ENCODE results near the gene DGKI.

The DGKI gene

DNA sequence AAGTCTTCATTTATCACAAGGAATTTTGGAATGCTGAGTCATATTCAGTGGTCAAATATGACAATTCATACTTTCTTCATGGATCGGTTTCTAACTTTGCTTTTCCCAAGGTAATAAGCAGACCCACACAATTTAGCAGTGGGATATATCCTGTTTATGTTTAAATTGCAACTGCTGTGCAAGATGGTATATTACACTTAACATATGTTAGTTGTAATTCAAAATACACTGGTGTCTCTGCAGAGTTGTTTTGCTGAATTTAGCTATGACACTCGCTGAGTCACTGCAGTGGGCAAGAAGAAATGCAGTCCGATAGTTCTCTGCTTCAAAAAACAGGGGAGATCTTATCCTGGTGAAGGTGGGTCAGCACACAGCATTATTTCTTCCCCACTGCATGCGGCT is 308.4 kb downstream of the DGKI start:
- H3K27ac ChIP-seq (ENCODE audit: low read depth, low read length) = no peak overlapping the region
- H3K27me3 ChIP-seq (ENCODE audit: control insufficient read depth, low read length) = no peaks in the 10 kb centered on the region
- TF ChIP-seq, protein P1, sequence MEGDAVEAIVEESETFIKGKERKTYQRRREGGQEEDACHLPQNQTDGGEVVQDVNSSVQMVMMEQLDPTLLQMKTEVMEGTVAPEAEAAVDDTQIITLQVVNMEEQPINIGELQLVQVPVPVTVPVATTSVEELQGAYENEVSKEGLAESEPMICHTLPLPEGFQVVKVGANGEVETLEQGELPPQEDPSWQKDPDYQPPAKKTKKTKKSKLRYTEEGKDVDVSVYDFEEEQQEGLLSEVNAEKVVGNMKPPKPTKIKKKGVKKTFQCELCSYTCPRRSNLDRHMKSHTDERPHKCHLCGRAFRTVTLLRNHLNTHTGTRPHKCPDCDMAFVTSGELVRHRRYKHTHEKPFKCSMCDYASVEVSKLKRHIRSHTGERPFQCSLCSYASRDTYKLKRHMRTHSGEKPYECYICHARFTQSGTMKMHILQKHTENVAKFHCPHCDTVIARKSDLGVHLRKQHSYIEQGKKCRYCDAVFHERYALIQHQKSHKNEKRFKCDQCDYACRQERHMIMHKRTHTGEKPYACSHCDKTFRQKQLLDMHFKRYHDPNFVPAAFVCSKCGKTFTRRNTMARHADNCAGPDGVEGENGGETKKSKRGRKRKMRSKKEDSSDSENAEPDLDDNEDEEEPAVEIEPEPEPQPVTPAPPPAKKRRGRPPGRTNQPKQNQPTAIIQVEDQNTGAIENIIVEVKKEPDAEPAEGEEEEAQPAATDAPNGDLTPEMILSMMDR (IDR thresholded peaks at IDR 0.05; ENCODE audit: low read depth, low read length, poor library complexity, severe bottlenecking) = no peak
- no peak for TF ChIP-seq EZH2phosphoT487 (IDR thresholded peaks at IDR 0.05; ENCODE audit: borderline replicate concordance, low read length)
- H3K4me3 ChIP-seq (ENCODE audit: low read length) = no peak overlapping the region
- no peaks in the 10 kb centered on the region for H4K20me1 ChIP-seq (ENCODE audit: control insufficient read depth, insufficient read depth, low read depth, low read length)
- H3K9me2 ChIP-seq (replicated peaks; ENCODE audit: control insufficient read depth, low read length) = no peaks in the 10 kb centered on the region
- H3K9me3 ChIP-seq (ENCODE audit: control insufficient read depth, insufficient read depth, low read length) = no peaks in the 10 kb centered on the region
- H3K4me1 ChIP-seq (ENCODE audit: control insufficient read depth, low read length) = no peaks in the 10 kb centered on the region
- no peaks in the 10 kb centered on the region for H3K79me2 ChIP-seq (ENCODE audit: control insufficient read depth, low read length)
- H3K4me2 ChIP-seq (ENCODE audit: low read length) = no peak overlapping the region
- H3F3A ChIP-seq (ENCODE audit: control insufficient read depth, insufficient read depth) = no peaks in the 10 kb centered on the region
- no peaks in the 10 kb centered on the region for H3K36me3 ChIP-seq (ENCODE audit: control insufficient read depth, low read length)

GRCh38 chr7:137535579-137535978 is 311.2 kb downstream of the DGKI start:
- Histone ChIP-seq H3K36me3 (ENCODE audit: control insufficient read depth, low read length) (no peaks in the 10 kb centered on the region), H3K27ac (ENCODE audit: low read depth, low read length) (no peak overlapping the region), H3F3A (ENCODE audit: control insufficient read depth, insufficient read depth) (no peaks in the 10 kb centered on the region), H3K4me3 (ENCODE audit: low read length) (no peak overlapping the region), H3K79me2 (ENCODE audit: control insufficient read depth, low read length) (no peaks in the 10 kb centered on the region), H3K9me2 (replicated peaks; ENCODE audit: control insufficient read depth, low read length) (no peaks in the 10 kb centered on the region), H3K27me3 (ENCODE audit: control insufficient read depth, low read length) (no peaks in the 10 kb centered on the region), H3K4me2 (ENCODE audit: low read length) (no peak overlapping the region), H3K9me3 (ENCODE audit: control insufficient read depth, insufficient read depth, low read length) (no peaks in the 10 kb centered on the region), H3K4me1 (ENCODE audit: control insufficient read depth, low read length) (no peaks in the 10 kb centered on the region), H4K20me1 (ENCODE audit: control insufficient read depth, insufficient read depth, low read depth, low read length) (no peaks in the 10 kb centered on the region)
- TF ChIP-seq, protein P1 (IDR thresholded peaks at IDR 0.05; ENCODE audit: low read depth, low read length, poor library complexity, severe bottlenecking) = no peak
- no peak for TF ChIP-seq EZH2phosphoT487 (IDR thresholded peaks at IDR 0.05; ENCODE audit: borderline replicate concordance, low read length)

GRCh38 chr7:137531671-137532070 is 315.1 kb downstream of the DGKI start:
- Histone ChIP-seq H3K9me2 (replicated peaks; ENCODE audit: control insufficient read depth, low read length) (no peaks in the 10 kb centered on the region), H3F3A (ENCODE audit: control insufficient read depth, insufficient read depth) (no peaks in the 10 kb centered on the region), H4K20me1 (ENCODE audit: control insufficient read depth, insufficient read depth, low read depth, low read length) (no peaks in the 10 kb centered on the region), H3K4me3 (ENCODE audit: low read length) (no peak overlapping the region), H3K4me2 (ENCODE audit: low read length) (no peak overlapping the region), H3K79me2 (ENCODE audit: control insufficient read depth, low read length) (no peaks in the 10 kb centered on the region), H3K27ac (ENCODE audit: low read depth, low read length) (no peak overlapping the region), H3K27me3 (ENCODE audit: control insufficient read depth, low read length) (no peaks in the 10 kb centered on the region), H3K9me3 (ENCODE audit: control insufficient read depth, insufficient read depth, low read length) (no peaks in the 10 kb centered on the region), H3K36me3 (ENCODE audit: control insufficient read depth, low read length) (no peaks in the 10 kb centered on the region), H3K4me1 (ENCODE audit: control insufficient read depth, low read length) (no peaks in the 10 kb centered on the region)
- TF ChIP-seq, protein P1 (IDR thresholded peaks at IDR 0.05; ENCODE audit: low read depth, low read length, poor library complexity, severe bottlenecking) = no peak
- no peak for TF ChIP-seq EZH2phosphoT487 (IDR thresholded peaks at IDR 0.05; ENCODE audit: borderline replicate concordance, low read length)

DNA sequence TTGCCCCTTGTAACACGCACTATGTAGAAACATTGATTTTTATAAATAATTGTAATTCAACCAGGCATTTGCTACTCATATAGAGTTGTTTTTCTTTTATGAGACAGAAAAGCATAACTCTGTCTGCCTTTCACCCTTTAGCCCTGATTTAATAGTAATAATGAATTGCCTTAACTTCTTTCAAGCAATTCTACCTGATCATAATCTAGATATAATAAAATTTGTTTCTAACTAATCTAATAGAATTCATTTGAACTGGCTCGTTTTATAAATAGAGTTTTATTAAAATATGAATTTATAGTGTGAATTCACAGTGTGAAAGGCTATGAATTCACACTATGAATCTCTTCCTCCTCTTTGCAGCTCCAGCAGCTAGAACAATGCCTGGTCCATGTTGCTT is 319.1 kb downstream of the DGKI start:
- Histone ChIP-seq H4K20me1 (ENCODE audit: control insufficient read depth, insufficient read depth, low read depth, low read length) (no peaks in the 10 kb centered on the region), H3K4me3 (ENCODE audit: low read length) (no peak overlapping the region), H3F3A (ENCODE audit: control insufficient read depth, insufficient read depth) (no peaks in the 10 kb centered on the region), H3K79me2 (ENCODE audit: control insufficient read depth, low read length) (no peaks in the 10 kb centered on the region), H3K9me3 (ENCODE audit: control insufficient read depth, insufficient read depth, low read length) (no peaks in the 10 kb centered on the region), H3K4me1 (ENCODE audit: control insufficient read depth, low read length) (no peaks in the 10 kb centered on the region), H3K36me3 (ENCODE audit: control insufficient read depth, low read length) (no peaks in the 10 kb centered on the region), H3K27ac (ENCODE audit: low read depth, low read length) (no peak overlapping the region), H3K27me3 (ENCODE audit: control insufficient read depth, low read length) (no peaks in the 10 kb centered on the region), H3K9me2 (replicated peaks; ENCODE audit: control insufficient read depth, low read length) (no peaks in the 10 kb centered on the region), H3K4me2 (ENCODE audit: low read length) (no peak overlapping the region)
- no peak for TF ChIP-seq EZH2phosphoT487 (IDR thresholded peaks at IDR 0.05; ENCODE audit: borderline replicate concordance, low read length)
- TF ChIP-seq, protein P1 (IDR thresholded peaks at IDR 0.05; ENCODE audit: low read depth, low read length, poor library complexity, severe bottlenecking) = no peak
